Measurements from ENCODE around the gene TAGAP. TPM values are rescaled to one million over a fixed set of nuclear protein-coding genes. Genes with fewer than 3 reads are reported as not detected.
A peak's percentile ranks its signal among the peaks of the same experiment; 100 is the strongest.
"Not testable (repeated sequence)": the region's sequence is repeated elsewhere in the genome, so short reads cannot be mapped to it uniquely, and the experiment has no call there.

Gene TAGAP
- total RNA-seq, 1 experiment from 2014 or later: not detected

GRCh38 chr6:159025224-159025623 lies 19.6 kb downstream of the TAGAP start:
- not testable (repeated sequence) for H3K27me3 ChIP-seq (ENCODE audit: control insufficient read depth, insufficient read depth, low read length); H3K36me3 ChIP-seq (replicated peaks; ENCODE audit: control insufficient read depth, insufficient read depth, low read length); H3K4me3 ChIP-seq (ENCODE audit: insufficient read depth, low read depth, low read length); DNase-seq

GRCh38 chr6:159023893-159024292 lies 20.9 kb downstream of the TAGAP start:
- Histone ChIP-seq H3K4me3 (ENCODE audit: insufficient read depth, low read depth, low read length) (no peak overlapping the region), H3K36me3 (replicated peaks; ENCODE audit: control insufficient read depth, insufficient read depth, low read length) (no peaks in the 10 kb centered on the region), H3K27me3 (ENCODE audit: control insufficient read depth, insufficient read depth, low read length) (no peaks in the 10 kb centered on the region)
- DNase-seq: no peak

DNA sequence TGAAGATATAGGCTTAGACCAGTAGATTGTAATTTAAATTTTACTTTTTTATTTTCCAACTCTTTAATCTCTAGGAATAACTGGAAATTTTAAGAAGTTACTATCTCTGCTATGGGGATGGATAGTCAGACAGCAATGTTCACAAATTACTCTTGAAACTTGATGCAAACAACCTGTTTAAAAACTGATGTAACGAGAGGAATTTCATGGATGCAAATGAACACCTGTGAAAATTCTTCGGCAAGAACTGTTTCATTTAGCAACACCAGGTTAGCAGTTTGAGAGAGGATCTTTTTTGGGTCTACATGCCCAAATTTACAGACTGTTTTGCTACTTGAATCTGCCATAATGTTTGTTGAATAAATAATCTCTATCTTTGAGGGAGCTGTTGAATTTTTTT lies 24.8 kb downstream of the TAGAP start:
- no peaks in the 10 kb centered on the region for H3K36me3 ChIP-seq (replicated peaks; ENCODE audit: control insufficient read depth, insufficient read depth, low read length)
- H3K4me3 ChIP-seq (ENCODE audit: insufficient read depth, low read depth, low read length): no peak overlapping the region
- no peaks in the 10 kb centered on the region for H3K27me3 ChIP-seq (ENCODE audit: control insufficient read depth, insufficient read depth, low read length)
- DNase-seq: no peak

- H3K36me3 ChIP-seq (replicated peaks; ENCODE audit: control insufficient read depth, insufficient read depth, low read length): no peaks in the 10 kb centered on the region
- H3K27me3 ChIP-seq (ENCODE audit: control insufficient read depth, insufficient read depth, low read length): no peaks in the 10 kb centered on the region
- no peak for DNase-seq
- H3K4me3 ChIP-seq (ENCODE audit: insufficient read depth, low read depth, low read length): no peak overlapping the region
Measured at GRCh38 chr6:159017757-159018559, 26.8 kb downstream of the TAGAP start.

DNA sequence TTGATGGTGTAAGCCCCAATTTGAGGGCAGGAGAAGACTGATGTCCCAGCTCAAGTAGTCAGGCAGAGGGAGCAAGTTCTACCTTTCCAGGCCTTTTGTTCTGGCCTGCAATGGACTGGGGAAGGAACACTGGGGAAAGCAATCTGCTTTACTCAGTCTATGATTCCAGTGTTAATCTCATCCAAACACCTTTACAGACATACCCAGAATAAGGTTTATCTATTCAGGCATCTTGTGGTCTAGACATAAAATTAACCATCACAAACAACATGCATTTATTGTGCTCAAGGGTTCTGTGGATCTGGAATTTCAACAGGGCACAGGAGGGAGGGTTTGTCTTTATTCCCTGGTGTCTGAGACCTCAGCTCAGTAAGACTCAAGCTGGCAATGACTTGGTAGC lies 30.4 kb downstream of the TAGAP start:
- DNase-seq: no peak
- no peaks in the 10 kb centered on the region for H3K36me3 ChIP-seq (replicated peaks; ENCODE audit: control insufficient read depth, insufficient read depth, low read length)
- H3K27me3 ChIP-seq (ENCODE audit: control insufficient read depth, insufficient read depth, low read length): no peaks in the 10 kb centered on the region
- no peak overlapping the region for H3K4me3 ChIP-seq (ENCODE audit: insufficient read depth, low read depth, low read length)

GRCh38 chr6:159013229-159013628 lies 31.6 kb downstream of the TAGAP start:
- no peaks in the 10 kb centered on the region for H3K27me3 ChIP-seq (ENCODE audit: control insufficient read depth, insufficient read depth, low read length)
- DNase-seq: no peak
- H3K36me3 ChIP-seq (replicated peaks; ENCODE audit: control insufficient read depth, insufficient read depth, low read length): no peaks in the 10 kb centered on the region
- H3K4me3 ChIP-seq (ENCODE audit: insufficient read depth, low read depth, low read length): no peak overlapping the region

GRCh38 chr6:159012201-159012600 lies 32.6 kb downstream of the TAGAP start:
- no peaks in the 10 kb centered on the region for H3K36me3 ChIP-seq (replicated peaks; ENCODE audit: control insufficient read depth, insufficient read depth, low read length)

GRCh38 chr6:159010037-159010612 lies 34.7 kb downstream of the TAGAP start:
- not testable (repeated sequence) for H3K27me3 ChIP-seq (ENCODE audit: control insufficient read depth, insufficient read depth, low read length); DNase-seq; H3K36me3 ChIP-seq (replicated peaks; ENCODE audit: control insufficient read depth, insufficient read depth, low read length); H3K4me3 ChIP-seq (ENCODE audit: insufficient read depth, low read depth, low read length)

More at GRCh38 chr6:159012201-159012600, 32.6 kb downstream of the TAGAP start:
- Histone ChIP-seq H3K4me3 (ENCODE audit: insufficient read depth, low read depth, low read length) (no peak overlapping the region), H3K27me3 (ENCODE audit: control insufficient read depth, insufficient read depth, low read length) (no peaks in the 10 kb centered on the region)
- DNase-seq: no peak

- Histone ChIP-seq H3K27me3 (ENCODE audit: control insufficient read depth, insufficient read depth, low read length) (no peaks in the 10 kb centered on the region), H3K36me3 (replicated peaks; ENCODE audit: control insufficient read depth, insufficient read depth, low read length) (no peaks in the 10 kb centered on the region), H3K4me3 (ENCODE audit: insufficient read depth, low read depth, low read length) (no peak overlapping the region)
- DNase-seq: peak; percentile 38
Measured at GRCh38 chr6:159008656-159009288, 36.0 kb downstream of the TAGAP start.

GRCh38 chr6:159007510-159007909 lies 37.3 kb downstream of the TAGAP start:
- Histone ChIP-seq H3K36me3 (replicated peaks; ENCODE audit: control insufficient read depth, insufficient read depth, low read length) (no peaks in the 10 kb centered on the region), H3K4me3 (ENCODE audit: insufficient read depth, low read depth, low read length) (no peak overlapping the region), H3K27me3 (ENCODE audit: control insufficient read depth, insufficient read depth, low read length) (no peaks in the 10 kb centered on the region)
- no peak for DNase-seq

- H3K27me3 ChIP-seq (ENCODE audit: control insufficient read depth, insufficient read depth, low read length): no peaks in the 10 kb centered on the region
- H3K36me3 ChIP-seq (replicated peaks; ENCODE audit: control insufficient read depth, insufficient read depth, low read length): no peaks in the 10 kb centered on the region
- DNase-seq: no peak
- no peak overlapping the region for H3K4me3 ChIP-seq (ENCODE audit: insufficient read depth, low read depth, low read length)
Measured at GRCh38 chr6:159005436-159005835, 39.4 kb downstream of the TAGAP start.

DNA sequence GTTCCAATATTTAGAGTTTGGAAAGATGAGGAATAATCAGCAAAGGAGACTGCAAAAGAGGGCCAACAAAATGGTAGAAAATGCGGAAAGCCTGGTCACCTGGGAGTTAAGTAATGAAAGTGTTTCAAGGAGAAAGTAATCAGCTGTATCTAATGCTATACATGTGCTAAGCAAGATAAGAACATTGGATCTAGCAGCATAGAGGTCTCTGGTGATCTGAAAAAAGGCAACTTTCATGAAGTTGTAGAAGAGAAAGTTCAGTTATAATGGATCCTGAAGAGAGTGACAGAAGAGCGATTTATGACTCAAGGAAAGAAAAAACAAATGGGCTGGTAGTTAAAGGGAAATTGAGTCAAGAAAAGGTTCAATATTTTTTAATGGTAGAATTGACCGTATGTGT lies 40.2 kb downstream of the TAGAP start:
- H3K4me3 ChIP-seq (ENCODE audit: insufficient read depth, low read depth, low read length): no peak overlapping the region
- no peaks in the 10 kb centered on the region for H3K36me3 ChIP-seq (replicated peaks; ENCODE audit: control insufficient read depth, insufficient read depth, low read length)
- no peak for DNase-seq
- H3K27me3 ChIP-seq (ENCODE audit: control insufficient read depth, insufficient read depth, low read length): no peaks in the 10 kb centered on the region

GRCh38 chr6:159002432-159003155 lies 42.2 kb downstream of the TAGAP start:
- Histone ChIP-seq H3K27me3 (ENCODE audit: control insufficient read depth, insufficient read depth, low read length) (no peaks in the 10 kb centered on the region), H3K4me3 (ENCODE audit: insufficient read depth, low read depth, low read length) (no peak overlapping the region), H3K36me3 (replicated peaks; ENCODE audit: control insufficient read depth, insufficient read depth, low read length) (no peaks in the 10 kb centered on the region)
- DNase-seq: no peak

GRCh38 chr6:158999666-159000403 lies 45.0 kb downstream of the TAGAP start, which contains the start of gene RSPH3:
TSS of gene RSPH3 (minus strand) at chr6:159000202. CDS start at chr6:158999550, 652 bp downstream.
- H3K36me3 ChIP-seq (replicated peaks; ENCODE audit: control insufficient read depth, insufficient read depth, low read length): no peaks in the 10 kb centered on the region
- DNase-seq: peak; percentile 97
- H3K4me3 ChIP-seq (ENCODE audit: insufficient read depth, low read depth, low read length): peak within 1 kb of the TSS; percentile 82
- no peaks in the 10 kb centered on the region for H3K27me3 ChIP-seq (ENCODE audit: control insufficient read depth, insufficient read depth, low read length)
